ENCODE results near the gene TRIM44.

TRIM44 gene

GRCh38 chr11:35847473-35847872 is 184.9 kb downstream of the TRIM44 start:
- Histone ChIP-seq H3K4me2 (ENCODE audit: low read length) (no peak overlapping the region), H3F3A (ENCODE audit: insufficient read depth, low read length) (no peaks in the 10 kb centered on the region), H3K9me2 (ENCODE audit: low read depth, low read length) (no peaks in the 10 kb centered on the region), H3K27me3 (ENCODE audit: insufficient read depth, low read length) (0 out of 2 replicates have a peak, but pooled peaks cover 5% of the 10 kb centered on the region), H2AFZ (ENCODE audit: low read length) (no peak overlapping the region), H3K4me3 (ENCODE audit: low read depth, low read length, poor library complexity, severe bottlenecking) (no peak overlapping the region), H3K36me3 (ENCODE audit: insufficient read depth, low read length) (no peaks in the 10 kb centered on the region), H4K20me1 (ENCODE audit: insufficient read depth, low read length) (no peaks in the 10 kb centered on the region), H3K9me3 (ENCODE audit: low read length) (no peaks in the 10 kb centered on the region), H3K27ac (ENCODE audit: low read depth, low read length, poor library complexity, severe bottlenecking) (no peak overlapping the region), H3K9ac (ENCODE audit: low read length) (no peak overlapping the region), H3K79me2 (ENCODE audit: insufficient read depth, low read length) (no peaks in the 10 kb centered on the region), H3K4me1 (ENCODE audit: insufficient read depth, low read length, severe bottlenecking) (no peaks in the 10 kb centered on the region)
- no peak for TF ChIP-seq CTCF (IDR thresholded peaks at IDR 0.05; ENCODE audit: low read length)
- no peak for TF ChIP-seq EZH2 (IDR thresholded peaks at IDR 0.05; ENCODE audit: borderline replicate concordance, low read length)

GRCh38 chr11:35848616-35849015 is 186.0 kb downstream of the TRIM44 start:
- H3K9me2 ChIP-seq (ENCODE audit: low read depth, low read length) = no peaks in the 10 kb centered on the region
- H3K36me3 ChIP-seq (ENCODE audit: insufficient read depth, low read length) = no peaks in the 10 kb centered on the region
- H2AFZ ChIP-seq (ENCODE audit: low read length) = no peak overlapping the region
- no peak overlapping the region for H3K4me2 ChIP-seq (ENCODE audit: low read length)
- H3K9me3 ChIP-seq (ENCODE audit: low read length) = no peaks in the 10 kb centered on the region
- TF ChIP-seq CTCF (IDR thresholded peaks at IDR 0.05; ENCODE audit: low read length) (no peak), EZH2 (IDR thresholded peaks at IDR 0.05; ENCODE audit: borderline replicate concordance, low read length) (no peak)
- H4K20me1 ChIP-seq (ENCODE audit: insufficient read depth, low read length) = no peaks in the 10 kb centered on the region
- H3K79me2 ChIP-seq (ENCODE audit: insufficient read depth, low read length) = no peaks in the 10 kb centered on the region
- no peaks in the 10 kb centered on the region for H3F3A ChIP-seq (ENCODE audit: insufficient read depth, low read length)
- 0 out of 2 replicates have a peak, but pooled peaks cover 5% of the 10 kb centered on the region for H3K27me3 ChIP-seq (ENCODE audit: insufficient read depth, low read length)
- no peak overlapping the region for H3K27ac ChIP-seq (ENCODE audit: low read depth, low read length, poor library complexity, severe bottlenecking)
- no peak overlapping the region for H3K9ac ChIP-seq (ENCODE audit: low read length)
- no peaks in the 10 kb centered on the region for H3K4me1 ChIP-seq (ENCODE audit: insufficient read depth, low read length, severe bottlenecking)
- no peak overlapping the region for H3K4me3 ChIP-seq (ENCODE audit: low read depth, low read length, poor library complexity, severe bottlenecking)

- H3K79me2 ChIP-seq (ENCODE audit: insufficient read depth, low read length) = no peaks in the 10 kb centered on the region
These were observed 187.6 kb downstream of the TRIM44 start for GRCh38 chr11:35850191-35850590.

More at GRCh38 chr11:35850191-35850590, 187.6 kb downstream of the TRIM44 start:
- no peaks in the 10 kb centered on the region for H3F3A ChIP-seq (ENCODE audit: insufficient read depth, low read length)
- no peak overlapping the region for H2AFZ ChIP-seq (ENCODE audit: low read length)
- no peaks in the 10 kb centered on the region for H4K20me1 ChIP-seq (ENCODE audit: insufficient read depth, low read length)
- H3K4me1 ChIP-seq (ENCODE audit: insufficient read depth, low read length, severe bottlenecking) = no peaks in the 10 kb centered on the region
- H3K27me3 ChIP-seq (ENCODE audit: insufficient read depth, low read length) = 0 out of 2 replicates have a peak, but pooled peaks cover 5% of the 10 kb centered on the region
- H3K9ac ChIP-seq (ENCODE audit: low read length) = no peak overlapping the region
- no peak overlapping the region for H3K27ac ChIP-seq (ENCODE audit: low read depth, low read length, poor library complexity, severe bottlenecking)
- no peak overlapping the region for H3K4me3 ChIP-seq (ENCODE audit: low read depth, low read length, poor library complexity, severe bottlenecking)
- no peak for TF ChIP-seq EZH2 (IDR thresholded peaks at IDR 0.05; ENCODE audit: borderline replicate concordance, low read length)
- no peak for TF ChIP-seq CTCF (IDR thresholded peaks at IDR 0.05; ENCODE audit: low read length)
- no peak overlapping the region for H3K4me2 ChIP-seq (ENCODE audit: low read length)
- H3K9me2 ChIP-seq (ENCODE audit: low read depth, low read length) = no peaks in the 10 kb centered on the region
- no peaks in the 10 kb centered on the region for H3K9me3 ChIP-seq (ENCODE audit: low read length)
- no peaks in the 10 kb centered on the region for H3K36me3 ChIP-seq (ENCODE audit: insufficient read depth, low read length)

All from OCI-LY1 (cell line).